Right lobe of liver (tissue), 4 donors: Measurements from ENCODE around the gene ANKRD16.
"Not testable (repeated sequence)": the region's sequence is repeated elsewhere in the genome, so short reads cannot be mapped to it uniquely, and the experiment has no call there.

Experiments
- POLR2A ChIP-seq: fragments of 450-650 bp; IDR thresholded peaks from one replicate; pipeline ENCODE4 v1.6.1; 2017; ENCODE audit warnings: antibody characterized with exemption, mild to moderate bottlenecking
- TF ChIP-seq, protein P1 (sequence below), 4 donors: fragments of 200-600 bp in 3 of 4; fragments of 450-650 bp in 1 of 4; IDR thresholded peaks; one replicate each; pipeline versions ENCODE4 v1.5.1 to v1.8.0; 2016 to 2022; ENCODE audit warnings: antibody characterized with exemption in 4 of 4, mild to moderate bottlenecking in 2 of 4
- donor health status: DM: no; HTN: no; CAD: no.
- donor health status: DM: no; HTN: no; CAD: no.
- donor health status: DM: no; HTN: yes; CAD: no.

DNA sequence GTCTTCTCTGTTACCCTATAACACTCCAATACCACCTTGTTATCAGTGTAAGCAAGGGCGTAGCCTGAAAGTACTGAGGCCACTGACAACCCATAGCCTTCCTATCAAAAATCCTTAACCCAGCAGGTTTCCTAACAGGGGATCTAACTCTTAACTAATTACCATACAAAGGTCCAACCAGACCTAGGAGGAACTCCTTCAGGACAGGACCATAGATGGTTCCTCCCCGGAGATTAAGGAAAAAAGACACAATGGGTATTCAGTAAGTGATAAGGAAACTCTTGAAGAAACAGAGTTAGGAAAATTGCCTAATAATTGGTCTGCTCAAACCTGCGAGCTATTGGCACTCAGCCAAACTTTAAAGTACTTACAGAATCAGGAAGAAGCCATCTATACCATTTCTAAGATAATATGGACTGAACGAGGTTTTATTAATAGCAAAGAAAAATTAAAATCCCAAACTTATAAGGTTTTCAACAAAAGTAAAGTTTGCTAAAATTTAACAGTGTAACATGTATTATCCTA is 22.5 kb downstream of the ANKRD16 start:
- TF ChIP-seq, protein P1, sequence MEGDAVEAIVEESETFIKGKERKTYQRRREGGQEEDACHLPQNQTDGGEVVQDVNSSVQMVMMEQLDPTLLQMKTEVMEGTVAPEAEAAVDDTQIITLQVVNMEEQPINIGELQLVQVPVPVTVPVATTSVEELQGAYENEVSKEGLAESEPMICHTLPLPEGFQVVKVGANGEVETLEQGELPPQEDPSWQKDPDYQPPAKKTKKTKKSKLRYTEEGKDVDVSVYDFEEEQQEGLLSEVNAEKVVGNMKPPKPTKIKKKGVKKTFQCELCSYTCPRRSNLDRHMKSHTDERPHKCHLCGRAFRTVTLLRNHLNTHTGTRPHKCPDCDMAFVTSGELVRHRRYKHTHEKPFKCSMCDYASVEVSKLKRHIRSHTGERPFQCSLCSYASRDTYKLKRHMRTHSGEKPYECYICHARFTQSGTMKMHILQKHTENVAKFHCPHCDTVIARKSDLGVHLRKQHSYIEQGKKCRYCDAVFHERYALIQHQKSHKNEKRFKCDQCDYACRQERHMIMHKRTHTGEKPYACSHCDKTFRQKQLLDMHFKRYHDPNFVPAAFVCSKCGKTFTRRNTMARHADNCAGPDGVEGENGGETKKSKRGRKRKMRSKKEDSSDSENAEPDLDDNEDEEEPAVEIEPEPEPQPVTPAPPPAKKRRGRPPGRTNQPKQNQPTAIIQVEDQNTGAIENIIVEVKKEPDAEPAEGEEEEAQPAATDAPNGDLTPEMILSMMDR (IDR thresholded peaks at IDR 0.05), result not testable (repeated sequence)
- not testable (repeated sequence) for TF ChIP-seq POLR2A
